ENCODE measurements around the gene SMYD3. TPM values are rescaled to one million over a fixed set of nuclear protein-coding genes. Genes with fewer than 3 reads are reported as not detected.

Gene SMYD3
- total and polyA plus RNA-seq, 2 donors (not counting 3 experiments of a cell fraction or from before 2014, with no cell fraction given), result 16.0 to 32.1 TPM

- Histone ChIP-seq H3K9ac (replicated peaks; ENCODE audit: extremely low read depth, insufficient read depth, low read length) (no peak overlapping the region), H3K79me2 (ENCODE audit: control insufficient read depth, insufficient read depth, low read length) (no peaks in the 10 kb centered on the region), H3K4me3 (replicated peaks in 1 of 3; ENCODE audit: insufficient read depth in 1 of 3, low read depth in 1 of 3, low read length in 3 of 3) (no peak overlapping the region), H3K9me1 (replicated peaks; ENCODE audit: control insufficient read depth, extremely low read depth, insufficient read depth, low read length) (no peaks in the 10 kb centered on the region), H4K20me1 (replicated peaks; ENCODE audit: control insufficient read depth, extremely low read depth, insufficient read depth, low read length) (no peaks in the 10 kb centered on the region), H3K27ac (ENCODE audit: insufficient read depth, low read depth, low read length) (no peak overlapping the region), H3K27me3 (ENCODE audit: control insufficient read depth in 2 of 2, insufficient read depth in 2 of 2, low read length in 2 of 2) (no peaks in the 10 kb centered on the region), H2AFZ (ENCODE audit: low read depth, low read length) (no peak overlapping the region), H3K4me2 (ENCODE audit: insufficient read depth, low read length) (no peak overlapping the region), H3K4me1 (ENCODE audit: control insufficient read depth, extremely low read depth, insufficient read depth, low read length) (no peaks in the 10 kb centered on the region), H3K36me3 (ENCODE audit: control insufficient read depth in 2 of 2, extremely low read depth in 1 of 2, insufficient read depth in 2 of 2, low read length in 2 of 2) (no peaks in the 10 kb centered on the region), H3K9me3 (replicated peaks; ENCODE audit: control insufficient read depth, insufficient read depth, low read length) (no peaks in the 10 kb centered on the region)
- ChIA-PET POLR2A (no interaction called here), CTCF (interaction anchor here (4.1 kb wide), 1 partner anchor 10 kb away, joined by 36 read pairs; no protein-coding TSS in a partner anchor)
- TF ChIP-seq EZH2 (IDR thresholded peaks at IDR 0.05; ENCODE audit: borderline replicate concordance, low read depth, low read length, severe bottlenecking) (no peak), CTCF (IDR thresholded peaks at IDR 0.05; ENCODE audit: extremely low read depth in 1 of 2, insufficient read depth in 1 of 2, low read depth in 1 of 2, low read length in 2 of 2) (no peak), MYC (IDR thresholded peaks at IDR 0.05; ENCODE audit: low read depth, low read length) (no peak), GATA2 (IDR thresholded peaks at IDR 0.05; ENCODE audit: insufficient read depth, insufficient read length, low read depth, low read length) (no peak), POLR2AphosphoS5 (IDR thresholded peaks at IDR 0.05; ENCODE audit: insufficient read depth, low read depth, low read length) (no peak), POLR2A (IDR thresholded peaks at IDR 0.05; ENCODE audit: low read depth, low read length) (no peak), FOS (IDR thresholded peaks at IDR 0.05; ENCODE audit: borderline replicate concordance, insufficient read depth, low read length) (no peak), MAX (IDR thresholded peaks at IDR 0.05; ENCODE audit: insufficient read depth, insufficient read length) (no peak), JUN (IDR thresholded peaks at IDR 0.05; ENCODE audit: borderline replicate concordance, insufficient read depth, insufficient read length, low read depth) (no peak)
- BruUV-seq (replicated peaks), result no TSS peak
- intact Hi-C loops (cut with micrococcal nuclease), result no loop called here
- no peak for DNase-seq (ENCODE audit: low read depth, low spot score)
- no peak for FAIRE-seq
- dilution Hi-C loops (cut with MboI; ENCODE audit: extremely low pct_ligation_motif_present, low sequenced_read_pairs), result no loop called here
Observed at GRCh38 chr1:245898581-245898980, 608.5 kb downstream of the SMYD3 start.
